K562 (cell line): ENCODE measurements around the gene MMEL1. TPM values are rescaled to one million over a fixed set of nuclear protein-coding genes. Genes with fewer than 3 reads are reported as not detected.

Experiments used
- ATAC-seq: fragments of 200-7000 bp; cut with Tn5 transposase; 3 replicates; pipeline ENCODE4 v1.9.1; 2020; ENCODE audit warnings: moderate library complexity
- BruUV-seq: library from RNA; stranded (reverse); fragments of 400-500 nt; replicated peaks from 2 replicates; lab custom pipeline; 2021; lab: Mats Ljungman, UMichigan
- CTCF ChIA-PET: fragments of 300-600 bp; formaldehyde crosslinking; extraction: SDS; loops from one replicate; lab custom pipeline; 2021; ENCODE audit warnings: low intra/inter-chr PET ratio; lab: Yijun Ruan, JAX
- POLR2A ChIA-PET: fragments of 300-600, 350-650 bp; sonication (Branson Sonifier 250); formaldehyde crosslinking; extraction: SDS; loops from one replicate; lab custom pipeline; 2021; ENCODE audit warnings: antibody characterized with exemption, inconsistent platforms; lab: Yijun Ruan, JAX
- DNase-seq, 4 experiments: peaks; one replicate each; pipeline versions ENCODE4 v3.0.0 to v3.0.0-alpha.2; 2011 to 2018; ENCODE audit warnings: low spot score in 3 of 4, mixed read lengths in 3 of 4; ENCODE audit errors: extremely low read depth in 1 of 4
- FAIRE-seq: peaks from 2 replicates; lab custom pipeline; 2011; peaks lifted over from hg19 to GRCh38; lab: Jason Lieb, UNC
- H2AFZ ChIP-seq: 2 replicates; pipeline ENCODE4 v1.6.0; 2011; ENCODE audit warnings: low read depth, low read length, control low read depth, inconsistent platforms
- H3K27ac ChIP-seq: fragments of 200-600 bp; 3 replicates; pipeline ENCODE4 v1.8.0; 2011; ENCODE audit warnings: low read depth, mild to moderate bottlenecking, control low read depth, inconsistent platforms, low read length, moderate library complexity, mixed read lengths; ENCODE audit errors: extremely low read depth
- H3K27me3 ChIP-seq, 2 experiments: fragments of 300-600 bp in 1 of 2; 2 replicates in 1 of 2; 3 replicates in 1 of 2; pipeline versions ENCODE4 v1.6.0 to v1.8.0; 2011; ENCODE audit warnings: inconsistent platforms in 2 of 2, low read length in 2 of 2, mild to moderate bottlenecking in 1 of 2, mixed read lengths in 1 of 2, moderate library complexity in 1 of 2; ENCODE audit not compliant: control insufficient read depth in 2 of 2, insufficient read depth in 2 of 2
- H3K36me3 ChIP-seq: fragments of 300-600 bp; 3 replicates; pipeline ENCODE4 v1.8.0; 2011; ENCODE audit warnings: mild to moderate bottlenecking, low read length, inconsistent platforms; ENCODE audit not compliant: control insufficient read depth, insufficient read depth
- H3K4me1 ChIP-seq, 2 experiments: fragments of 200-600 bp in 1 of 2; replicated peaks in 1 of 2; 2 replicates in 1 of 2; 3 replicates in 1 of 2; pipeline versions ENCODE4 v1.5.1 to v1.8.0; 2011; ENCODE audit warnings: inconsistent platforms in 2 of 2, low read length in 2 of 2, mild to moderate bottlenecking in 1 of 2, mixed read lengths in 1 of 2, moderate library complexity in 1 of 2; ENCODE audit not compliant: control insufficient read depth in 2 of 2, insufficient read depth in 2 of 2
- H3K4me2 ChIP-seq: 2 replicates; pipeline ENCODE4 v1.6.1; 2011; ENCODE audit warnings: low read length, control low read depth, inconsistent platforms, mixed read lengths; ENCODE audit not compliant: insufficient read depth
- H3K4me3 ChIP-seq: fragments of 200-600 bp; sonication (generic), shearing (Covaris generic); 2 replicates; pipeline ENCODE4 v1.5.1; 2016; ENCODE audit warnings: control low read depth, inconsistent platforms
- H3K79me2 ChIP-seq: fragments of 200-600 bp; 3 replicates; pipeline ENCODE4 v1.8.0; 2011; ENCODE audit warnings: low read length, inconsistent platforms; ENCODE audit not compliant: control insufficient read depth, insufficient read depth
- H3K9ac ChIP-seq, 2 experiments: 2 replicates each; pipeline versions ENCODE4 v1.6.0 to v1.6.1; 2011; ENCODE audit warnings: low read depth in 2 of 2, low read length in 2 of 2, control low read depth in 1 of 2, inconsistent platforms in 1 of 2, mild to moderate bottlenecking in 1 of 2, mixed read lengths in 1 of 2; ENCODE audit not compliant: insufficient read depth in 1 of 2
- H3K9me1 ChIP-seq: one replicate; pipeline ENCODE4 v1.6.0; 2011; ENCODE audit warnings: inconsistent platforms, mild to moderate bottlenecking, low read length, moderate library complexity; ENCODE audit not compliant: control insufficient read depth, insufficient read depth
- H3K9me3 ChIP-seq: replicated peaks from 2 replicates; pipeline ENCODE4 v1.5.1; 2011; ENCODE audit warnings: low read depth, low read length, inconsistent platforms; ENCODE audit not compliant: control insufficient read depth, insufficient read depth
- H4K20me1 ChIP-seq: replicated peaks from 2 replicates; pipeline ENCODE4 v1.6.1; 2011; ENCODE audit warnings: low read length, inconsistent platforms, mixed read lengths; ENCODE audit not compliant: control insufficient read depth, insufficient read depth
- CBX5 ChIP-seq: IDR thresholded peaks from 2 replicates; pipeline ENCODE4 v1.6.1; 2014; ENCODE audit warnings: low read depth, borderline replicate concordance
- EZH2 ChIP-seq: IDR thresholded peaks from 2 replicates; pipeline ENCODE4 v1.6.1; 2012; ENCODE audit warnings: low read depth, mild to moderate bottlenecking, inconsistent platforms, low read length, borderline replicate concordance
- GABPB2 ChIP-seq: fragments of 250-450 bp; sonication (Bioruptor Pico); conservative IDR thresholded peaks from 2 replicates; pipeline ENCODE4 v1.5.1; 2021; ENCODE audit warnings: mild to moderate bottlenecking
- WHSC1 ChIP-seq: IDR thresholded peaks from one replicate; pipeline ENCODE4 v1.6.1; 2012; ENCODE audit warnings: low read length, control low read depth, inconsistent platforms
- WGBS: fragments of 100-300 bp; shearing (Covaris generic); methylation state at CpG from one replicate; pipeline ENCODE4 v1.1.6; 2016; ENCODE audit warnings: low coverage, mixed read lengths; ENCODE audit not compliant: insufficient coverage; ENCODE audit errors: missing lambda C conversion rate; 5-methylcytosine and 5-hydroxymethylcytosine counted together
- in situ Hi-C: fragments of 300-500 bp; cut with MboI; formaldehyde crosslinking; loops from 4 replicates; pipeline ENCODE4 v1.15.0; 2018; ENCODE audit warnings: inconsistent platforms, mixed read lengths
- intact Hi-C: fragments of 100-400 bp; cut with micrococcal nuclease; formaldehyde crosslinking; loops from 2 replicates; pipeline ENCODE4 v1.14.2; 2022
- polyA plus RNA-seq, 8 experiments: library from polyadenylated mRNA; depleted of rRNA in 4 of 8; stranded (reverse) in 5 of 8; unstranded in 3 of 8; fragments of >200 nt; fragmentation: Nextera tagmentation in 2 of 8; fragmentation: Illumina TruSeq in 1 of 8; extraction: Ambion mirVana in 2 of 8; extraction: Trizol in 1 of 8; gene quantifications; 2 replicates each; pipeline versions ENCODE4 v1.2.1 to v1.2.3, GENCODE V29; 2011 to 2014; ENCODE audit warnings: inconsistent platforms in 1 of 8, missing spikeins in 1 of 8
- total RNA-seq, 7 experiments: library from RNA; depleted of rRNA in 6 of 7; stranded (reverse); fragments of >200 nt in 6 of 7; fragmentation: Illumina TruSeq in 2 of 7; extraction: Trizol in 2 of 7; gene quantifications; 2 replicates each; pipeline versions ENCODE4 v1.2.1 to v1.2.3, GENCODE V29; 2011 to 2021; ENCODE audit warnings: low replicate concordance in 1 of 7

MMEL1 gene
- total and polyA plus RNA-seq, 9 of the 15 experiments (the other 6 are each of a cell fraction or from before 2014, with no cell fraction given), result not detected

GRCh38 chr1:2628933-2629626 is 3.7 kb downstream of the MMEL1 start:
- Histone ChIP-seq H4K20me1 (no peaks in the 10 kb centered on the region), H3K36me3 (no peaks in the 10 kb centered on the region), H3K9me1 (no peaks in the 10 kb centered on the region), H3K4me3 (no peak overlapping the region), H2AFZ (no peak overlapping the region), H3K9ac (no peak overlapping the region), H3K4me2 (no peak overlapping the region), H3K27ac (no peak overlapping the region), H3K4me1 (peaks cover 4 to 17% of the 10 kb centered on the region in 2 experiments; a peak in 2 of 5 replicates), H3K9me3 (peaks cover 10% of the 10 kb centered on the region), H3K79me2 (no peaks in the 10 kb centered on the region), H3K27me3 (peaks cover 0 to 8% of the 10 kb centered on the region in 2 experiments; a peak in 2 of 5 replicates)
- intact Hi-C loops, result no loop called here
- 23% methylated on average over 32 of the region's 64 CpGs for WGBS
- in situ Hi-C loops, result no loop called here
- CTCF ChIA-PET, result no interaction called here
- no peak for DNase-seq
- FAIRE-seq, result no peak
- POLR2A ChIA-PET, result interaction anchor here (1.0 kb wide), 2 partner anchors 11 to 21 kb away, joined by 3 to 5 read pairs; no protein-coding TSS in a partner anchor
- BruUV-seq, result no TSS peak
- ATAC-seq, result no peak
- TF ChIP-seq WHSC1, result no peak
- TF ChIP-seq EZH2, result no peak
- no peak for TF ChIP-seq GABPB2
- TF ChIP-seq CBX5, result no peak
